H1 (cell line): ENCODE results near the gene TGFA. TPM values are rescaled to one million over a fixed set of nuclear protein-coding genes. Genes with fewer than 3 reads are reported as not detected.

Experiments
- BRCA1 ChIP-seq: IDR thresholded peaks from 2 replicates; pipeline ENCODE4 v1.6.1; 2012; ENCODE audit warnings: low read depth, low read length, improper control_type of control experiment
- CREB1 ChIP-seq: IDR thresholded peaks from 2 replicates; pipeline ENCODE4 v1.6.1; 2012; ENCODE audit warnings: inconsistent platforms
- FOSL1 ChIP-seq: IDR thresholded peaks from 2 replicates; pipeline ENCODE4 v1.6.1; 2011; ENCODE audit warnings: mild to moderate bottlenecking, low read depth, low read length, moderate library complexity; ENCODE audit not compliant: insufficient read depth
- GTF2F1 ChIP-seq: IDR thresholded peaks from 2 replicates; pipeline ENCODE4 v1.6.1; 2012; ENCODE audit warnings: low read depth, low read length, improper control_type of control experiment, borderline replicate concordance
- HDAC2 ChIP-seq, 2 experiments: fragments of 300-600 bp in 1 of 2; sonication (generic) in 1 of 2; IDR thresholded peaks; 2 replicates each; pipeline ENCODE4 v1.6.1; 2011 to 2012; ENCODE audit warnings: low read depth in 2 of 2, low read length in 2 of 2, mild to moderate bottlenecking in 2 of 2, moderate library complexity in 2 of 2, borderline replicate concordance in 1 of 2, inconsistent platforms in 1 of 2
- KDM1A ChIP-seq: fragments of 200-600, 300-600 bp; sonication (generic); IDR thresholded peaks from 2 replicates; pipeline ENCODE4 v1.7.1; 2016; ENCODE audit warnings: mild to moderate bottlenecking, low read length, borderline replicate concordance
- NRF1 ChIP-seq: IDR thresholded peaks from 2 replicates; pipeline ENCODE4 v1.6.1; 2011; ENCODE audit warnings: mild to moderate bottlenecking, low read depth, low read length, improper control_type of control experiment
- POLR2A ChIP-seq, 2 experiments: IDR thresholded peaks; 1 replicate in 1 of 2; 2 replicates in 1 of 2; pipeline ENCODE4 v1.6.1; 2011; ENCODE audit warnings: low read depth in 2 of 2, low read length in 2 of 2, mild to moderate bottlenecking in 2 of 2; ENCODE audit errors: control extremely low read depth in 1 of 2
- RAD21 ChIP-seq, 2 experiments: IDR thresholded peaks in 1 of 2; conservative IDR thresholded peaks in 1 of 2; 2 replicates each; pipeline ENCODE4 v1.6.1; 2011; ENCODE audit warnings: low read depth in 2 of 2, low read length in 2 of 2, improper control_type of control experiment in 1 of 2, inconsistent platforms in 1 of 2, mild to moderate bottlenecking in 1 of 2, moderate library complexity in 1 of 2
- RFX5 ChIP-seq: IDR thresholded peaks from 2 replicates; pipeline ENCODE4 v1.6.1; 2011; ENCODE audit warnings: low read depth, low read length, improper control_type of control experiment, borderline replicate concordance
- TAF1 ChIP-seq: IDR thresholded peaks from 2 replicates; pipeline ENCODE4 v1.6.1; 2011; ENCODE audit warnings: mild to moderate bottlenecking, low read depth, low read length
- TBP ChIP-seq: IDR thresholded peaks from 2 replicates; pipeline ENCODE4 v1.6.1; 2011; ENCODE audit warnings: low read depth, low read length, improper control_type of control experiment
- ZNF274 ChIP-seq: IDR thresholded peaks from 2 replicates; pipeline ENCODE4 v1.7.0; 2012; ENCODE audit warnings: low read length, borderline replicate concordance; ENCODE audit errors: extremely low read depth
- polyA plus RNA-seq, 7 experiments: library from polyadenylated mRNA; depleted of rRNA in 3 of 7; stranded (reverse) in 5 of 7; unstranded in 2 of 7; fragments of >200 nt in 5 of 7; fragments of 200-250 nt in 2 of 7; gene quantifications; 1 replicate in 5 of 7; 2 replicates in 1 of 7; 4 replicates in 1 of 7; pipeline versions ENCODE4 v1.2.1 to v1.2.3, GENCODE V29; 2011 to 2013; ENCODE audit warnings: missing spikeins in 2 of 7, mixed read lengths in 2 of 7
- total RNA-seq: library from RNA; stranded (reverse); fragmentation: NEBNext Ultra II Directional; extraction: Animal tissue kit (Norgen Biotek cat#: 25700); gene quantifications from 2 replicates; pipeline ENCODE4 v1.2.1, GENCODE V29; 2021

Gene TGFA
- total and polyA plus RNA-seq, 2 of the 8 experiments (the other 6 are each of a cell fraction or from before 2014, with no cell fraction given) = 1.8 to 3.7 TPM

GRCh38 chr2:70553334-70553583, 367 bp downstream of the TGFA start (continued):
- TF ChIP-seq CREB1 (peak; percentile 28; the same call in 1 of the 2 replicates), POLR2A (IDR thresholded peaks at IDR 0.05; ENCODE audit: control extremely low read depth in 1 of 2, low read depth in 2 of 2, low read length in 2 of 2) (no peak), FOSL1 (no peak), TBP (no peak), RAD21 (IDR thresholded peaks at IDR 0.05 in 1 of 2, conservative IDR thresholded peaks at IDR 0.05 in 1 of 2; ENCODE audit: low read depth in 2 of 2, low read length in 2 of 2) (no peak), GTF2F1 (no peak), BRCA1 (no peak), NRF1 (no peak), KDM1A (no peak), RFX5 (no peak), ZNF274 (no peak), HDAC2 (IDR thresholded peaks at IDR 0.05; ENCODE audit: borderline replicate concordance in 1 of 2, low read depth in 2 of 2, low read length in 2 of 2) (peak in 1 of 2 experiments; percentile 55; a peak in 1 of 4 replicates), TAF1 (no peak)
